IPS-11a (cell line): ENCODE data around the gene NEGR1.

Experiments used
- H3K4me3 ChIP-seq: one replicate; pipeline ENCODE4 v1.5.1; 2013; ENCODE audit warnings: low read depth, low read length, control low read depth

Gene NEGR1

DNA sequence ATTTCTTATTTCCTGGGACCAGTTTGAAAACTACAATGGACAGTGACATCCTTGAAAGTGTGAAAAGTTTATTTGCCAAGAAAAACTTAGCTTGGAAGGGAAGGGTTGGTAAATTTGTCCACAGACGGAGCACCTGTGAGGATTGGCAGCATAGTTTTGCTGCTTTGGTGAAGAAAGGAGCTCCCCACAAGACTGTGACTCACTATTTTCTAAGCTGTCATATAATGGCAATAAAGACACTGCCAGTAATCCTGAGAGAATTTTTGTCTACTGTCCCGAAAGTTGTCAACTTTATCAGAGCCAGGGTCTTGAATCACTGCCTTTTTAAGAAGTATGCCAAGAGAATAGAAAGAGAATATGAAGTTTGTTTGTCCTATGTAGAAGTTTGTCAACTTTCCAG is 230.8 kb downstream of the NEGR1 start:
- H3K4me3 ChIP-seq = no peak overlapping the region

GRCh38 chr1:72050551-72050950 is 231.8 kb downstream of the NEGR1 start:
- H3K4me3 ChIP-seq = no peak overlapping the region

DNA sequence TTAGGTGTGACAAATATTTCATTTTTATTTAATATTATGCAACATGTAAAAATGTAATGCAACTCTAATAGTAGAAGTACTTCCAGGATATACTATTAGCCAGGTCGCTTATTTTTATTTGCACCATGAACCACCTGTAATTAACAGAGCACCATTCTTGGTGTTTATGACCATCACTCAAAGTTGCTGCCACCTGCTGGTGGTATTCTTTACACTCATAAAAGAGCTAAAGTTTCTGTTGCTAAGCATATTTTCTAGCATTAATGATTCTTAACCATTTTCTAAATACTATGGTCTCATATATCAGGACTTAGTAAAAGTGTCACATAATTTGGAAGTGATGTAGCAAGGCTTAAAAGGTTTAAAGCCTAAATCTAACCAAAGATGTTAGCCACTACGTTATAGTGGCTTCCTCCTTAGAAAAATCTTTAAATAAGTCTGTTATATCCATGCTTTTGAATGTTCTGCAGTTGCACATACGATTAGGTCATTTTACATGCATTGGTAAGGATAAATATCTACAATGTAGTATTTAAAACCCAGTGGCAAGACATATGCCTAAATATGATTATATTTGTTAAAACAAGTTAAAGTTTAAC is 244.5 kb downstream of the NEGR1 start:
- H3K4me3 ChIP-seq = no peak overlapping the region

GRCh38 chr1:72034827-72035226 is 247.5 kb downstream of the NEGR1 start:
- H3K4me3 ChIP-seq = no peak overlapping the region

DNA sequence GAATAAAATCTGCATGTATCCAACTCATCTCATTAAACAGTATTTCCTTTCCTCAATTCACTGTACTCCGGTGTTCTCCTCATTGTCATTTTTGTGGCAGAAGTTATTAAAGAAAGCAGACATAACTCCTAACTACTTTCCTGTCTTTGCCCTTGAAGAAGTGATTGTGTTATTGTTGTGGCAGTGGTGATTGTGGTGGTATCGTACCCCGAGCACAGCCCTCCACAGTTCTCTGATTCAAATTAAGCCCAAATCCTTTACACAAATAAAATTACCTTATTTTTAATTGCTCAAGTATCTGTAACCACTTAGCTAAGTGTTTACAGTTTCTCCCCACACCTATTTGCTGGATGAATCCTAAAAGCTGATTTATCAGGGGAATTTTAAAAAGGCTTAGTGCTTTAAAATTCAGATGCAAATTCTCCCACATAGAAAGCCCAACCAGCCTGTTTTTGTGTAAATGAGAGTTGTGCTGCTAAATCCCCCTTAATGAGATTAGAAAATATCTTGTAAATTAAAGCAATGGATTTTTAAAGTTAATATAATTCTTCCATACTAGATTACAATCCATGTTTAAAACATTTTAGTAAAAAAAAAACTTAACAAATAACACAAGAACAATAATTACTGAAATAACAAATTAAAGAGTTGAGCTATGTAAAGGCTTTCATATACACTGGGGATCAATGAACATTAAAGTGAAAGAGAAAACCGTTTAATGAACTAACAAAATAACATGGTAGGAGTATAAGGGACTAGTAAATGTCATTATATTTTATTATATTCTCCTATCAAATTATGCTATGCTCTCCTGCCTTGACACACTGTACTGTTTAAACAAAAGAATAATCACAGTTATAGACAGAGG is 259.0 kb downstream of the NEGR1 start:
- no peak overlapping the region for H3K4me3 ChIP-seq

DNA sequence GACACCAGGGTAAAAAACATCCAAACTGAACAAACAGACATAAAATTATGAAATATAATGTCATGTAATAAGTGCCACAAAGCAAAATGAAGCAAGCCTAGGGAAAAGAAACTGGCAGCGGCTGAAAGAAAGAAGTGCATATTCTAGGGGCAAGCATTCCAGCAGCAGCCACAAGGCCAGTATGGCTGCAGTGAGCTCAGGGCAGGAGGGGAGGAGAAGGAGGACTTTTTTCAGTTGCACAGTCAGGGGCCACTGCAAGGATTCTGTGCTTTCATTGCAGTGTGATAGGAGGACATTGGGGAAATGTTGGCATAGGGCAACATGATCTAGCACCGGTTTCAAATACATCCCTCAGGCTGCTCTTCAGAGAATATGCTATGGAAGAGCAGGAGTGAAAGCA is 263.8 kb downstream of the NEGR1 start:
- no peak overlapping the region for H3K4me3 ChIP-seq

DNA sequence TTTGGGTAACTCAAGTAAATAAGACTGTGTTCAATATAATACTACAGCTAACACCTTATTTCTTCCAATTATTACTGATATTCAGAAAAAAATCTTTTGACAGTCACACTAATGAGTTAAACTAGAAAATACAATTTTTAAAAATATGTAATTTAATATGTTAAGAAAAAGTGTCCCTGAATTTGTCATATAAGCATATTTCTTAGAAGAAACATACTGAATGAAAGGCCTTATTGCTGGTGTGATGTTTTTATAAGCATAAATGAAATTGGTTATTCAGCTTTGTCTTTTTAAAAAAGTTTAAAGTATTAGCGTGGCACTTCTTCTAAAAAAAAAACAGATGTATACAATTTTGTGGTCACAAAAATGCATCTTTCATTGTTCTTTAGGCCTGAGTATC is 267.3 kb downstream of the NEGR1 start:
- H3K4me3 ChIP-seq = no peak overlapping the region

- no peak overlapping the region for H3K4me3 ChIP-seq
Measured at GRCh38 chr1:72013161-72013560, 269.2 kb downstream of the NEGR1 start.

DNA sequence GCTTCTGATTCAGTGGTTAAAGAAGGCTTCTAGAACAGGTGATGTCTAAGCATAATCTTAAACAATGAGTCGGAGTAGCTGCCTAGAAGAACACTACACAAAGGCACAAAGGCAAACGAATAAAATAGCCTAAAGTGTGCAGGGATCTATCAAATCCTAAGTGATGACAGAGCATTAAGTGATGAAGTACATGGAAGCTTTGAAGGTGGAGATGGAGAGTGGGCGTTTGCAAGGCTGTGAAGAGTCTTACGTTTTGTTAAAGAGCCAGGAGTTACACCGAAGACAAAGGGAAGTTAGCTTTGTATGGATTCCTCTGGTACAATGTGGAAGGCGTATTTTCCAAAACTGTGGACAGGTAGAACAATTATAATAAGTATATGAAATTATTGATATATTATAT is 270.6 kb downstream of the NEGR1 start:
- H3K4me3 ChIP-seq = no peak overlapping the region

DNA sequence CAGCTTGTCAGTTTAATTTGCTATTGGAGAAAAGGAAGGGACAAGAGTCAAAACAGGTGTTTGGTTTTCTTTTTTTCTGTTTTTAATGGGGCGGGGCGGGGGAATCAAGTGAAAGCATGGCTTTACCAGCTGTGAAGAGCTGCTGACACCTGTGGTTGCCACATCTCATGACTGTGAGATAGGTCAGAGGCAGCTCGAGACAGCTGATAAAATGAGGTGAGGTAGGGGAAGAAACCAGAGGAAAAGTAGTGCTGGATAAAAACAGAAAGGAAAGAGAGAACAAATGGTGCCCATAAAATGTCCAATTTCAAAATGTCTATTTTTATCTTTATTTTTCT is 272.3 kb downstream of the NEGR1 start:
- H3K4me3 ChIP-seq = no peak overlapping the region

- no peak overlapping the region for H3K4me3 ChIP-seq
Measured at GRCh38 chr1:72009173-72010093, 272.9 kb downstream of the NEGR1 start.

DNA sequence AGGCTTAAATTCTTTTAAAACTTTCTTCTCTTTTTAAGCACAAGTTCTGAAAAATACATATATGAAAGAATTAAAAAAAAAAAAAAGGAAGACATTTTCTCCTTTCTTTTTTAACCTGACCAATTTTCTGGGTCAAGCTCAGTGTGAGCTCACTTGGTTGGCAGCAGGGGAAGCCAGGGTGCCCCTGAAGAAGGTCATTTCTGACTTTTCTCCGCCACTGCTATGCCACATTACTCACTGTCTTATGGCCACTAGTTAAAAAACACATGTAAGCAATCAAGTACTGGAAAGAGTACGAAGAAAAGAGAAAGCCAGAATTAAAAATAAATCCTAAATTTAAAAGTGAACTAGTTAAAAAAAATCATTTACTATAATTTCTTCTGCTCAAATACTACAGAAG is 275.0 kb downstream of the NEGR1 start:
- no peak overlapping the region for H3K4me3 ChIP-seq

- H3K4me3 ChIP-seq = no peak overlapping the region
Measured at GRCh38 chr1:72006092-72006491, 276.2 kb downstream of the NEGR1 start.

GRCh38 chr1:72003092-72003491 is 279.2 kb downstream of the NEGR1 start:
- H3K4me3 ChIP-seq = no peak overlapping the region

- no peak overlapping the region for H3K4me3 ChIP-seq
Measured at GRCh38 chr1:72000809-72001208, 281.5 kb downstream of the NEGR1 start.

DNA sequence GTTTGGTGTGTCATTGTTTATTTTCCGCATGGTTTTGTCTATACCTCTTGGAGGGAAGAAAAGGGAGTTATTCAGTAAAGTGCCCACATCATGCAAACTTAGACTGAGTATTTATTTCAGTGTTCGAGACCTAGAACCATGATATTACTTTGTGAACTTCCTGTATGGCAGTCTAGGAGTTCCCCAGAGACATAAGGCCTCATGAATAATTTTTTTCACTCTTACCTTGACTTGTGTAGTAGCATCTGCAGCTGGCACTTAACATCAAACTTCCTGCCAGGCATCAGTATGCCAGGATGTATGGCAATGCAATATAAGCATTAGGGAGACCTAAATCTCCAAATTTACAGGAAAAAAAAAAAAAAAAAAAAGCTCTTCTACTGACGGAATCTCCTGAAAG is 287.7 kb downstream of the NEGR1 start:
- no peak overlapping the region for H3K4me3 ChIP-seq

GRCh38 chr1:71987181-71987580 is 295.2 kb downstream of the NEGR1 start:
- no peak overlapping the region for H3K4me3 ChIP-seq

DNA sequence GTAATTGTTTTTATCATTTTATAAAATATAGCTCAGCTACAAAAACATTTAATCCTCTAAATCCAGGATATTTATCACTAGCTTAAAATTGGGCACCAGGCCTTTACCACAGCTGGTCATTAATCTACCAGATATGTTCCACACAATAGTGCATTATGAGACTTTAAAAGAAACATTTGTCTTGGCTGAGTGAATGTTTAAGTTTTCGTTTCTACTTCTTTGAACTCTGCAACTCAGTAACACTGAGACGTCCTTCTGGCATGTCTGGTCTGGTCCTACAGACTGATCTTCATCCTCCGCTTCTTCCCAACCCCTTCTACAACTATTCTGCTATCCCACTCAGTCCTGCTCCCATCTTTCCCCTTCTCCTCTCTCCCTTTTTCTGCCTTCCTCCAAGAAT is 296.2 kb downstream of the NEGR1 start:
- H3K4me3 ChIP-seq = no peak overlapping the region

GRCh38 chr1:71980556-71980955 is 301.8 kb downstream of the NEGR1 start:
- no peak overlapping the region for H3K4me3 ChIP-seq

- H3K4me3 ChIP-seq = no peak overlapping the region
Measured at GRCh38 chr1:71979882-71980281, 302.5 kb downstream of the NEGR1 start.

DNA sequence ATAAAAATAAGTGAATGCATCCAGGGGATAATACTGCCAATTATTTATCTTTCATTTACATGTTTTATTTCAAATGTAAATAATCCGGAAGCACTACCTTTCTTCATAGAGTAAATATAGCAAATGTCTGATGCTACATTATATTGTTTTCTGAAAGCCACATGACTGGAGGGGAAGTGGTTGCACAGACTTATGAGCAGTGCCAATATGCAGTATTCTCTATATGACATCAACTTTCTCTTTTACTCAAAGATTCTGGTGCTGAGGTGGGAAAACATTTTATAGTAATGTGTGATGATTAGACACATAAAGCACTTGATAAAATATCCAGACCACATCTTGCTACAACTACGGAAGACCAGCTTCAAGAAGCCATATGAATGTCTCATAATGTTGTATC is 314.7 kb downstream of the NEGR1 start:
- H3K4me3 ChIP-seq = no peak overlapping the region

GRCh38 chr1:71964188-71964587 is 318.2 kb downstream of the NEGR1 start:
- H3K4me3 ChIP-seq = no peak overlapping the region
